GM20000 (cell line): ENCODE data around the gene ADAMTSL1.

Experiments used
- DNase-seq: peaks from one replicate; pipeline ENCODE4 v3.0.0; 2012; ENCODE audit warnings: low spot score
- TF ChIP-seq, protein P1 (sequence below): IDR thresholded peaks from 2 replicates; pipeline ENCODE4 v1.5.1; 2012; ENCODE audit warnings: mild to moderate bottlenecking, control low read depth; ENCODE audit errors: extremely low read depth, missing control alignments

Gene ADAMTSL1

GRCh38 chr9:18606281-18606680, 132.3 kb downstream of the ADAMTSL1 start:
- DNase-seq: no peak

GRCh38 chr9:18606846-18607245, 132.9 kb downstream of the ADAMTSL1 start:
- no peak for DNase-seq
- TF ChIP-seq, protein P1, sequence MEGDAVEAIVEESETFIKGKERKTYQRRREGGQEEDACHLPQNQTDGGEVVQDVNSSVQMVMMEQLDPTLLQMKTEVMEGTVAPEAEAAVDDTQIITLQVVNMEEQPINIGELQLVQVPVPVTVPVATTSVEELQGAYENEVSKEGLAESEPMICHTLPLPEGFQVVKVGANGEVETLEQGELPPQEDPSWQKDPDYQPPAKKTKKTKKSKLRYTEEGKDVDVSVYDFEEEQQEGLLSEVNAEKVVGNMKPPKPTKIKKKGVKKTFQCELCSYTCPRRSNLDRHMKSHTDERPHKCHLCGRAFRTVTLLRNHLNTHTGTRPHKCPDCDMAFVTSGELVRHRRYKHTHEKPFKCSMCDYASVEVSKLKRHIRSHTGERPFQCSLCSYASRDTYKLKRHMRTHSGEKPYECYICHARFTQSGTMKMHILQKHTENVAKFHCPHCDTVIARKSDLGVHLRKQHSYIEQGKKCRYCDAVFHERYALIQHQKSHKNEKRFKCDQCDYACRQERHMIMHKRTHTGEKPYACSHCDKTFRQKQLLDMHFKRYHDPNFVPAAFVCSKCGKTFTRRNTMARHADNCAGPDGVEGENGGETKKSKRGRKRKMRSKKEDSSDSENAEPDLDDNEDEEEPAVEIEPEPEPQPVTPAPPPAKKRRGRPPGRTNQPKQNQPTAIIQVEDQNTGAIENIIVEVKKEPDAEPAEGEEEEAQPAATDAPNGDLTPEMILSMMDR: no peak

More at GRCh38 chr9:18606281-18606680, 132.3 kb downstream of the ADAMTSL1 start:
- TF ChIP-seq, protein P1: no peak

DNA sequence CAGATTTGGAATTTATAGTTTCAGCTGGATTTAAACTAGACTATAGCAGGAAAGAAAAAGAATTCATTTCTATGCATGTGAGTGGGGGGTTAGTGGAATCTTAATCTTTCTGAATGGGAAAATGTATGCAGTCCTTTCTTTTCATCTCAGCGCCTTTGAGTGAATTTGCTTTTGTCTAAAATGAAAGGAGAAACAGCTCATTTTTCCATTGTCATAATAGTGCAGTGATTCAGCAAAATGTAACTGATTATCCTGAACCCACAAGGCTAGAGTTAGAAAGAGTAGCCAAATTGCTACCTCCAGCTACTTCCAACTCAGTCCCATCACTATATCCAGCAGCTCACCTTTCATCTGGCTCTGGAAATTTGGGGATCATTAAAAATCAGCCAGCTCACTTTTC, 134.4 kb downstream of the ADAMTSL1 start:
- TF ChIP-seq, protein P1: no peak
- DNase-seq: no peak

DNA sequence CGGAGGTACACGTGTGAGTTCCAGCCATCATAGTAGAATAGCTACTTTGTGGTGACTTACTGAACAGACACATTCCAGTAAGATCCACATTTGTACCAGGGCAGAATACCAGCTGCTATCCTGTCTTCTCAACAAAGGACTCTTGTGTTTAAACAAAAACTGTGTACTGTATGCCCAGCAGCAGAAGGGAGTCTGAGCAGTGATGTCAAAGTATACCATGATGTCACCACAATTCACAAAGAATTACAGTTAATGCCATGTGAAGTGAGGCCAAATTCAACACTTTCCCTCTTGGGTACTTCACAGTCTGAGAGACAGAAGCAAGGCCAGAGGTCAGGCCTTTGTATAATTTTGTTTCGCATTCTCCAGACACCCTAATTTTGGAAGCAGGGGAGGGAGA, 137.0 kb downstream of the ADAMTSL1 start:
- TF ChIP-seq, protein P1: no peak
- no peak for DNase-seq

DNA sequence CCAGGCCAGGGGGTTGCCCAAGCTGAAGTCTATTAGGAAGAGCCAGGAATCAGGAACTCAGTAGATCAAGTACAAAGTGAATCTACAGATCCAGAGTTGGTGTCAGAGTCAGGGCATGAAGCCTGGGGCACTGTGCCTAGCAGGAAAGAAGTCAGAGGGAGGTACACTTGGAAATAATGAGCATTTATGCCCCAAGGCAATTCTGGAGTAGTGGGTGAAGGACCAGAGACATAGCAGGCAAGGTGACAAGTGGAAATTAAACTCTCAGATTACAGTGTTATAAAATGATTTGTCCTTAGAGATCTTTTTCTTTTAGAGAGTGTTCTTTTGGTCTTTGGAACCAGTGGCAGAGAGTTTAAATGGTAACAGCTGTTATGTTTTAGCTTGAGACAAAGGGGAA, 138.0 kb downstream of the ADAMTSL1 start:
- TF ChIP-seq, protein P1: no peak
- no peak for DNase-seq

- no peak for DNase-seq
- TF ChIP-seq, protein P1: no peak
Observed at GRCh38 chr9:18614116-18614515, 140.2 kb downstream of the ADAMTSL1 start.

DNA sequence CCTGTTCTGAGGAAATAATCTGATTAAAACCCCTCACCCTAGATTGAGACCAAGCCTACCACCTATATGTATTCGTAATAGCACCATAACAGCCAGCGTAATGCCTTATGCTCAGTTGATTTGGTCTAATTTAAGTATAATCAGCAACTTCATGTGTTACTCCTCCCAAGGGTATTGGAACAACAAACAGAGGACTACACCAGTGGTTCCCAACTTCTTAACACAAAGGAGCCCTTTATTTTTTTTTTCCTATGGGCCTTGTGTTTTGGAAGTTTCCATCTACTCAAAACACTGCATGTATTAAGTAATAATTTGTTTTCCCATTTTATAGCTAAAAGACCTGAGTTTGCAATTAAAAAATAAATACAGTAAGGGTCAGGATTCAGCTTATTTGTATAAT, 140.7 kb downstream of the ADAMTSL1 start:
- no peak for DNase-seq
- TF ChIP-seq, protein P1: no peak
